IPS-NIHi7 (cell line): ENCODE results near the gene TRPC4AP.

Source experiments
- DNase-seq: peaks from one replicate; pipeline ENCODE4 v3.0.0; 2012; ENCODE audit warnings: mixed read lengths; ENCODE audit errors: extremely low spot score

TRPC4AP gene

DNA sequence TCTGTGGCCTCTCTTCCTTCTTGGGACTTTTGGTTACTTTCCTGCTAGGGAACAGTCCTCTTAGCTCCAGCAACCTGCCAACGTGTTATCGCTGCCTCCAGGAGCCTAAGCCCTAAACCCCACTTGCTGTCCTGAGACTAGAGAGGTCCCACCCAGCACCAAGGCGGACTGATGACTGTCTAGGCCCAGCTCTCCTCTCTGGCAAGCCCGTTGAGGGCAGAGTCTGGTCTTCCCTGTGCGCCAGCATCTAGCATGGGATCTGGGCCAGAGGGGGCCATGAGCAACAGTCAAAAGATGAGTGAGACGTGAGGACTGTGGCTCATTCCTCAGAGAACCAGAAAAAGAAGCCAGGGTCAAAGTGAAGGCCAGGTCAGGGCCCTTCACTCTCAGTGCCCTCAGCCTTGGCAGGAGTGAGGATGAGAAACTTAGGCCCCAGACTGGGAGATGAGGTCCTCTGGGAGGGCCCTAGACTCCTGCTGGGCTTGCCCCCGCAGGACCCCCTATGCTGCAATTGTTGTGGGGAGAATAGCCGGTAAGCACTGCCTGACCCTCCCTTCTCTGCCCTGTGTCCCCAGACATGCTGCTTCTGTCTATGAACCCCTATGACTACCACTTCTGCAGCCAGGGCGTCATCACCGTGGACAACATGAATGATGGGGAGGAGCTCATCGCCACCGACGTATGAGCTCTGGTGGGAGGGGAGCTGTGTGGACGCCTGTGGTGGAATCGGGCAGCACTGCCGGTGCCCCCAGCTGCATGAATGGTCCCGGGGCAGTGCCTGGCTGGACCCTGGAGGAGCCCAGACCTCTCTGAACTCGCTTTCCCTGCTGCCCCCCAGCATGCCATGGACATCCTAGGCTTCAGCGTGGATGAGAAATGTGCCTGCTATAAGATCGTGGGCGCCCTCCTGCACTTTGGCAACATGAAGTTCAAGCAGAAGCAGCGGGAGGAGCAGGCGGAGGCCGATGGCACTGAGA lies 106.0 kb downstream of the TRPC4AP start:
- DNase-seq, result no peak

DNA sequence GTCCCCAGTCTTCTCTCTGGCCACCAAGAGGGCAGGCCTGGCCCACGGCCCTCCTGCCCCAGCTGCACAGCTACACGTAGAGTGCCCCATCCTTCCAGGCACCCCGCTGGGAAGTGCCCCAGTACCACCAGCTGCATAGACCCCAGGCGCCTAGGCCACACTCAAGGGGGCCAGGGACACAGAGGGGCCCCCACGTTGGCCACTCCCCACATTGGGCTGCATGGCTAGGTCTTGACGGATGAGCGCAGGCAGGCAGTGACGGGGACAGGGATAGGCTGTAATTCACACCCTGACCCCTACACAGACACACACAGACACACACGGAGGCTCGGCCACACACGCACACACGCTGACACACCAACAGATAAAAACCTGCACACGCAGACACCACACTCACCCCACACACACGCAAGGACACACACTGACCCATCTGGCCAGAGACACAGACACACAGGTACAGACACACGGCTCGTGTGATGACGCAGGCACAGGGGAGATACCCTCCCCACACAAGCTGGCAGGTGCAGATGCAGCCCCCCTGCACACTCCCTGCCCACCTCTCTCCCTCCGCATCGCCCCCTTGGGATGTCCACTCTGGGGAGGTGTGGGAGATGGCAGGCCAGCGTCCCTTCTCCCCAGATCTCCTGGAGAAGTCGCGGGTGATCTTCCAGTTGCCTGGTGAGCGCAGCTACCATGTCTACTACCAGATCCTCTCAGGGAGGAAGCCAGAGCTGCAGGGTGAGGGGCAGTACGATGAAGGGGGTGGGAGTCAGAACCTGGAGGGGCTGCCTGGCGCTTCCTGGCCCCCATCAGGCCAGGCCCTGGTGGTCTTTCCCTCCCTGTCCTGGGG lies 106.9 kb downstream of the TRPC4AP start:
- DNase-seq, result no peak

DNA sequence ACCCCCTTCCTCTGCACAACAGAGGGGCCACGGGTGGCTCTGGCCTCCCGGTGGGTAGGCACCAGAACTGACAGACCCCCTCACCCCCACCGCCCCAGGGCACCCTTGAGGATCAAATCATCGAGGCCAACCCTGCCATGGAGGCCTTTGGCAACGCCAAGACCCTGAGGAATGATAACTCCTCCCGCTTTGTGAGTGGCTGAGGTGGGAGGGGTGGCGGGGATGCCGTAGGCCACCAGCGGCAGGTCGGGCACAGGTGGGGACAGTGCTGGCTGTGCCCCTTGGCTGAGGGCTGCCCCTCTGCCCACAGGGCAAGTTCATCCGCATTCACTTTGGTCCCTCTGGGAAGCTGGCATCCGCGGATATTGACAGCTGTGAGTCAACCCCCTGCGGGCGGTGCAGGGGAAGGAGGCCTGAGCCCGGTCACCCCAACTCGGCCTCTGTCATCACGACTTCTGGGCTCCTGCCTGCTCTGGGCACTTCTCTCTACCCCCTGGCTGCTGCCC lies 107.8 kb downstream of the TRPC4AP start:
- no peak for DNase-seq

DNA sequence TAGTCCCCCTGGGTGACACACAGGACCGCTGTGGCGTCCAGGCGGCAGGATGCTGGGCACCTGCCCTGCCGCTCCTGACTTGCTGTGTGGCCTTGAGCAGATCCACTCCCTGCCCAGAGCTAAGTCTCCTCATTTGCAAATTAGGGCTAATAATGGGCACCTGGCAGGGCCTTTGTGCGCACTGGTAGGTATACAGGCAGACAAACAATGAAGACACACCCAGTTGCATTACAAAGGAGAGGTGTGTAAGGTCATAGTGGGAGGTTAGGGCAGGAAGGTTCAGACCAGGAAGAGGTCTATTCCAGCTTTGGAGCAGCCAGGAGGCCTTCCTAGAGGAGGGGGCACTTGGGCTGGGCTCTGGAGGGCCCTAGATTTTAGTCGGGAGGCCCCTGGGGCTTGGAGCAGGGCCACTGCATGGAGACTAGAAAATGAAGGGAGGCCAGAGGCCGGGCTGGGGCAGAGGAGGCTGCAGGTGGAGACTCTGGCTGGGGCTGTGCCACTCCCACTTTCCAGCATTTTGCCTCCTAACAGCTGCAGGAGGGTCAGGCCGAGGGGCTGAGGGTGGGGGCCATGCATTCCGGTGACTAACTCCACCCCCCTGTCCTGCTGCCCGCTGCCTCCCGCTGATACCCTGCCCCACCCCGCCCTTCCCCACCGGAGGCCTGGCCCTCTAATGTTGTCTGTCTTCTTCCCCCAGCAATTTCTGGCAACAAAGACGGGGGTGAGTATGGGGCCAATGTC lies 108.4 kb downstream of the TRPC4AP start:
- DNase-seq, result peak; percentile 48

DNA sequence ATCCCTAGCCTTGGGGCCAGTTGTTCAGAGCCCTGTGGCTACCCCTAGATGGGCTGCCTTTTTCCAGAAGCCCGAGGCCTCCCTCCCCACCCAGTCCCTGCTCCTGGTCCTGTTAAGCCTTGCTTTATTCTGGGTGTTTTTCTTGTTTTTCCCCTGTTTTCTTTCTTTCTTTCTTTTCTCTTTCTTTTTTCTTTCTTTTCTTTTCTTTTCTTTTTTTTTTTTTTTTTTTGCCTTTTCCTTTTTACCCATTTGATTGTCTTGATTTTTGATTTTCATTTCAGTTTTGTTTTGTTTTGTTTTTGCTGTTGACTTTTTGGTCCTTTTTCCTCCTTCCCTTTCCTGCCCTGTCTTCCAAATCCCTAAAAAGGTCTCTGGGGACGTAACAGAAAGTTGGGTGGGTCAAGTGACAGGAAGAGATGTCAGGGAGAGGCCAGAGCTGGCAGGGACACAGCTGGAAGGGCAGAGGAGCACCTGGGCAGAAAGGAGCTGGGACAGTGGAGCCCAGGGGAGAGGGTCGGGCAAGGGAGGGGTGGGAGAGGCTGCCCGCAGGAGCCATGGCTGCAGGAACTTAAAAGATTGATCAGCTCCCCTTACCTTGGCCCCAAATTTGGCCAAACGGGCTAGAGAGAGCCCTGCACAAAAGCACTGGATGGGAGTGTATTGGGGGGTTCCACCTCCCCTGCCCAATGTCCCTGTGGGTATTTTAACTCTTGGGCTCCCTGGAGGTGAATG lies 109.4 kb downstream of the TRPC4AP start:
- no peak for DNase-seq

DNA sequence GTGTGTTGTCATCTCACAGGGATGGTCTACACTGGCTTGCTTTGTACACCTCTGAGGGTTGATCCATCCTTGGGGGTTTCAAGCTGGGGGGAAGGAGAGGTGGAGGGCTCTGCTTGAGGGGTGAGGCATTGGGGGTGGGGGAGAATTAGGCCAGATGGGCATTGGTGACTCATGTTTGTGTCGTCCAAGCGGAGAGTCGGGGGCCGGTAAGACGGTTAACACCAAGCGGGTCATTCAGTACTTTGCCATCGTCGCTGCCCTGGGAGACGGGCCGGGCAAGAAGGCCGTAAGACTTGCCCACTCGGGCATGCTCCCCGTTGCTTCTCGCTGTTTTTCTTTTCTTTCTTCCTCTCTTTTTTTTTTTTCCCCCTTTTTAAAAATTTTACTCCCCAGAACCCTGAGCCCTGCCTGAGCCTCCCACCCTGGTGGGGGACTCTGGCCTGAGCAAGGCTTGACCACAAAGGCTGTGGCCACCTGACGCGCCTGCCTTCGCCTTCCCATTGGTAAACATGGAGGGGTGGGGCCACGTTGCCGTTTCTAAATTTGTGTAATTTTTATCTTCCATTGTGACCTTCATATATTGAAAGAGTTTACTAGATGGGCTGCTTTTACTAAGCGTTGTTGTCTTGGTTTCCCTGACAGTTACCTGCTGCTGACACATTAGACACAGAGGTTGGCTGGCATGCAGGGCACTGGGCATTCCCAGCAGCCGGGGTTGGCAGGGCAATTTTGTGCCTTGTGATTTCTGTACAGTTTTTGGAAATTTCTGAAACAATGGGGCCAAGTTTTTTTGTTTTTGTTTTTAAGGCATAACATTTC lies 110.1 kb downstream of the TRPC4AP start:
- DNase-seq, result no peak

GRCh38 chr20:34980543-34981233 lies 111.9 kb downstream of the TRPC4AP start:
- DNase-seq, result no peak

DNA sequence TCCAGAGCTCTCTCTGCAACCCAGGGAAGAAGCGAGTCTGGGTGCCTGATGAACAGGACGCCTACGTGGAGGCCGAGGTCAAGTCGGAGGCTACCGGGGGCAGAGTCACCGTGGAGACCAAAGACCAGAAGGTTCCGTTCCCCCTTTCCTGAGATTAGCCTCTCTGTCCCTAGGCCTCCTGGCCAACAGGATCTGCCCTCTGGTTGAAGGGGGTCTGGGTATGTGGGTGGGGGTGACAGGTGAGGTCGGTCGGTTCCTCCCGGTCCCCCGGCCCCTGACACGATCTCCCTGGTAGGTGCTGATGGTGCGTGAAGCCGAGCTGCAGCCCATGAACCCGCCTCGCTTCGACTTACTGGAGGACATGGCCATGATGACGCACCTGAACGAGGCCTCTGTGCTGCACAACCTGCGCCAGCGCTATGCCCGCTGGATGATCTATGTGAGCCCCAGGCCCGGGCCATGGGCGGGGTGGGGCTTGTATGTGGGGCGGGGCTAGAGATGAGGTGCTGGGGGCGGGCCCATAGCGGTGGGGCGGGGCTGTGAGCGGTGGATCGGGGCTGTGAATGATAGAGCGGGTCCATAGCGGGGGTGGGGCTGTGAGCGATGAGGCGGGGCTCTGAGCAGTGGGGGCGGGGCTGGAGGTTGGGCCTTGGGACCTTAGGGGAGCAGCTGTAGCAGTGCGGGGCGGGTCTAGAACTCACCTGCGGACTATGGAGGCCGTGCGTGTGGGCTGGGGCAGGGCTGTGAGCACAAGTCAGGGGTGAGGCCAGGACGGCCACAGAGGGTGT lies 113.0 kb downstream of the TRPC4AP start:
- peak; percentile 99 for DNase-seq

GRCh38 chr20:34978092-34978744 lies 114.4 kb downstream of the TRPC4AP start:
- DNase-seq, result no peak

DNA sequence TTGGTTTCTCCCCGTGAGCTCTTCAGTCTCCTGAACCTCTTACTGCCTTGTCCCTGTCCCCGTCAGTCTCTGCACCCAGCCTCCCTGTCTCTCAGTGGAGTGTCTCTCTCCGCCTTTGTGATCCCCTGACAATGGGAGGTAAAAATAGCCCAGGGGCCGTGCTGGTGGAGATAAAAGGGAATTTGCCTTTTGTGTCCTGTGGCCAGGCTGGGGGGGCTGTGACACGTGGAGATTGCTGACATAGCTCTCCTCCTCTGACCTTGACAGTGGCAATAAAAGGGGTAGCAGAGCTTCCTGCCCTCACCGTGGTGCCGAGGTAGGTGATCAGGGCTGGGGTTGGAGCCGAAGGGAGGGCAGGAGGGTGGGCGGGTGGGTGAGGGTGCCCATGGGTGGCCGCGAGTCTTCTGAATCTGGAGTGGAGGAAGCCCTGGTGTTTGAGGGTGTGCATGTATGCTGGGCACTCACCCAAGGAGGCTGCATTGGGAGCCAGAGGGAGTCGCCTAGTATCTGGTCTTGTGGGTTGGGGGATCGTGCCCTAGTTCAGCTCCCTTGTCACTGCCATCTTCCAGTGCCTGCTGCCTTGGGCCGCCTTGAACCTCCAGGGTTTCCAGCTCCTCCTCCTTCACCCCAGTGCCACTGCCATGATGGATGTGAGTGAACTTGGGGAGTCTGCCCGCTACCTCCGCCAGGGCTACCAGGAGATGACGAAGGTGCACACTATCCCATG lies 115.1 kb downstream of the TRPC4AP start:
- no peak for DNase-seq

DNA sequence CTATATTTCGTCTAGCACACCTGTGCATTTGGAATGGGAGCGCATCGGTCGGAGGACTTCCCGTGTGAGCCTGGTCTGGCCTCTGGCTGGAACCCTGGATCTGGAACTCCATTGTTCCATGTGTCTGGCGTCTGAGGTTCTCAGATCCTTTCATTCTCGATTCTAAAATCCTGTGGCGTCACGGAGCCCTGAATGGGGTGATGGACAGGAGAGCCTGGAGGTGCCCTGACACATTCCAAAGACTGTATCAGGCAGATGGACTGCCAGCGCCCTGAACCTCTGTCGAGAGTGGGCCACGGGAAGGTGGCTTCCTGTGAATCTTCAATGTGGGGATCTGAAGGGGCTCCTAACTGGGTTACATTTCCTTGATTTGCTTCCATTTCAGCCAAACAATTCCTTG lies 116.3 kb downstream of the TRPC4AP start:
- no peak for DNase-seq

GRCh38 chr20:34974246-34974645 lies 118.4 kb downstream of the TRPC4AP start:
- no peak for DNase-seq

DNA sequence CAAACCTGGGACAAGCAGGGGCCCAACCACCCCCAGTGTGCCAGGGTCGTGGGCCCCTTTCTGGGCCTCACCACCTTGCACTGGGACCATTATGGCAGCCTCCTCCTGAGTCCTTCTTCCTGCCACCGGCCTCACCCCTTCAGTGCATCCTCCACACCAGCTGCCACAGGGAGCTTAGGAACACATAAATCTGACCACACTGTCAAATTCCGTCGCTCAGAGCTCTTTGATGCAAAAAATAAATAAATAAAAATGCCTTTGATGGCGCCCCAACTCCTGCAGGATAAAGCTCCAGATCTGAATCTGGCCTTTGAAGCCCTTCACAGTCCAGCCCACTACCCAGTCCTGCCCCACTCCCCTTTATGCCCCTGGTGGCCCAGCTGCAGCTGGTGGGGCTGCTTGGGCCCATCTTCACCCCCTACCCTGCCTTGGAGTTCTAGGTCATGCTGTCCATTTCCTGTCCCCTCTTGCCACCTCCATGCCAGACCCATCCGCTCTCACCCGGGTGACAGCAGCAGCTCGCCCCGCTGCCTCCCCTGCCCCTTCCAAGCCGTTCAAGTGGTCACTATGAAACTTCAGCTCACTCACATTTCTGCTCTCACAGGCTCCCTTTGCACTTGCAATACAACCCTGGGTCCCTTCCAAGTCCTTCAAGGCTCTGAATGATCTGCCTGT lies 120.9 kb downstream of the TRPC4AP start:
- no peak for DNase-seq

DNA sequence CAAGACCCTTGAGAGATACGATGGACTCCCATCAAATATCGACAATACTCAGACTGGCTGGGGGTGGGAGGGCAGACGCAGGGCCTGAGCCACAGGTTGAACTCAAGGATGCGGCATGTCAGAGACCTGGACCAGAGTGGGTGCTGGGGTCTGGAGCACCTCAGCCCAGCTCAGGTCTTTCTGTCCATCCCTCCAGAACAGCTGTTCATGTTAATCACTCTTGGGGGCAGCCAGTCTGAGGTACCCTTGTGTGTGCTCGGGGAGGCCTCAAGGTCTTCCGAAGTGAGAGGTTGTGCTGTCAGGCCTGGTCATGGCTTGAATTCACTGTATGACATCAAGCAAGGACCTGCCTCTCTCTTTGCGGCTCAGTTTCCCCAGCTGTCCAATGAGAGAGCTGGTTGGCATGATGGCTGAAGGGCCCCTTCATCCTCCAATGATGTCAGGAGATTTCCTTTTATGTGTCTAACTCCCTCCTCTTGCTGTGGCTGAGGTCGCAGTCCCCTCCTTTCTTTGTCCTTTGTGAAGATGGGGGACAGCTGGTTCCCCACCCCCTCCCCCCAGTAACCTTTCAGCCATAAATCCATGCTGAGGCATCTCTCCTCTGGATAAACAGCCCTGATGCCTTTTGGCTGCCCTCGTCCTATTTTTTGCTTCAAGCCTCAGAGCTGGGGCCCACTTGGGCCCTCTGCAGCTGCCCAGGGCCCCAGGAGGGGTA lies 121.6 kb downstream of the TRPC4AP start:
- DNase-seq, result no peak

DNA sequence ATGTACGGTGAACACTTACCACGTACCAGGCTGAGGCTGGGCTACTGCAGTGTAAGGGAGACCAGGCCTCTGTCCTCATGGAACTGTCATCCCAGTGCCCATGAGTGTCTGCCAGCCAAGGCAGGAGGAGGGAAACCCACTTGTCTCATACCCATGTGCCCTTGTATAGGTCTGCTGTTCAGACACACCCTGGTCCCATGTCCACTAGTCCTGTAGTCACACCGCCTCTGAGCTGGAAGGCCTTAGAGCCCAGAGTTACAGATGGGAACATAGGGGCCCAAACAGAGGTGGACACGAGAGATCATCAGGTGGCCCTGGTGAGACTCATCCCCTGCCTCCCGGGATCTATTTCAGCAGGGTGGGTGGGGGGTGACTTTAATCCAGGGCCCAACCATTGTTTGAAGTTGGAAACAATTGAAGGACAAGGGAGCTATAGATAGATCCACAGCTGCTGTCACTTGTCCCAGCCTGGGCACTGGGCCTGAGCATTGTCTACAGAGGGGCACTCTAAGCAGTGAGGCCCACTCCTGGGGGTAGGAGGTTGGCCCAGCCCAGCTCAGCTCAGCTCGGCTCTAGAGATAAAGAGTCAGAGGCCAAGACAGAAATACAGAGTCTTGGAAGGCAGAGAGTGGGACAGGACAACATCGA lies 122.3 kb downstream of the TRPC4AP start:
- no peak for DNase-seq
